ENCODE results near the gene PLVAP. TPM values are rescaled to one million over a fixed set of nuclear protein-coding genes. Genes with fewer than 3 reads are reported as not detected.
"Not testable (repeated sequence)": the region's sequence is repeated elsewhere in the genome, so short reads cannot be mapped to it uniquely, and the experiment has no call there.

Gene PLVAP
- total and polyA plus RNA-seq, 2 donors (not counting 3 experiments of a cell fraction or from before 2014, with no cell fraction given), result 5.7 to 16.9 TPM

- dilution Hi-C loops (cut with MboI; ENCODE audit: extremely low pct_ligation_motif_present, low sequenced_read_pairs) (no loop called here), intact Hi-C loops (cut with micrococcal nuclease) (no loop called here)
- FAIRE-seq, result no peak
- no peak overlapping the region for H3K4me3 ChIP-seq (replicated peaks in 1 of 3; ENCODE audit: insufficient read depth in 1 of 3, low read depth in 1 of 3, low read length in 3 of 3)
- H3K27ac ChIP-seq (ENCODE audit: insufficient read depth, low read depth, low read length), result no peak overlapping the region
- H3K36me3 ChIP-seq (ENCODE audit: control insufficient read depth in 2 of 2, extremely low read depth in 1 of 2, insufficient read depth in 2 of 2, low read length in 2 of 2), result no peaks in the 10 kb centered on the region
- ChIA-PET CTCF (interaction anchor here (0.8 to 1.5 kb wide), 4 partner anchors 10 to 100 kb away, joined by 3 to 7 read pairs (median 4); partner anchors contain the start of gene PLVAP), POLR2A (no interaction called here)
- H4K20me1 ChIP-seq (replicated peaks; ENCODE audit: control insufficient read depth, extremely low read depth, insufficient read depth, low read length), result no peaks in the 10 kb centered on the region
- H3K4me1 ChIP-seq (ENCODE audit: control insufficient read depth, extremely low read depth, insufficient read depth, low read length), result peaks cover 2% of the 10 kb centered on the region
- no peak for TF ChIP-seq EZH2 (IDR thresholded peaks at IDR 0.05; ENCODE audit: borderline replicate concordance, low read depth, low read length, severe bottlenecking)
- no peak for TF ChIP-seq POLR2AphosphoS5 (IDR thresholded peaks at IDR 0.05; ENCODE audit: insufficient read depth, low read depth, low read length)
- TF ChIP-seq POLR2A (IDR thresholded peaks at IDR 0.05; ENCODE audit: low read depth, low read length), result no peak
- TF ChIP-seq GATA2 (IDR thresholded peaks at IDR 0.05; ENCODE audit: insufficient read depth, insufficient read length, low read depth, low read length), result no peak
- TF ChIP-seq, protein P1, sequence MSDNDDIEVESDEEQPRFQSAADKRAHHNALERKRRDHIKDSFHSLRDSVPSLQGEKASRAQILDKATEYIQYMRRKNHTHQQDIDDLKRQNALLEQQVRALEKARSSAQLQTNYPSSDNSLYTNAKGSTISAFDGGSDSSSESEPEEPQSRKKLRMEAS (IDR thresholded peaks at IDR 0.05; ENCODE audit: insufficient read depth, insufficient read length), result no peak
- TF ChIP-seq FOS (IDR thresholded peaks at IDR 0.05; ENCODE audit: borderline replicate concordance, insufficient read depth, low read length), result no peak
- TF ChIP-seq MYC (IDR thresholded peaks at IDR 0.05; ENCODE audit: low read depth, low read length), result no peak
- TF ChIP-seq JUN (IDR thresholded peaks at IDR 0.05; ENCODE audit: borderline replicate concordance, insufficient read depth, insufficient read length, low read depth), result no peak
- no peak for TF ChIP-seq CTCF (IDR thresholded peaks at IDR 0.05; ENCODE audit: extremely low read depth in 1 of 2, insufficient read depth in 1 of 2, low read depth in 1 of 2, low read length in 2 of 2)
- no peak for DNase-seq (ENCODE audit: low read depth, low spot score)
- H3K4me2 ChIP-seq (ENCODE audit: insufficient read depth, low read length), result no peak overlapping the region
- no peaks in the 10 kb centered on the region for H3K9me1 ChIP-seq (replicated peaks; ENCODE audit: control insufficient read depth, extremely low read depth, insufficient read depth, low read length)
- no peak overlapping the region for H3K9ac ChIP-seq (replicated peaks; ENCODE audit: extremely low read depth, insufficient read depth, low read length)
- H3K79me2 ChIP-seq (ENCODE audit: control insufficient read depth, insufficient read depth, low read length), result no peaks in the 10 kb centered on the region
- BruUV-seq (replicated peaks), result no TSS peak
- peaks cover 0 to 3% of the 10 kb centered on the region in 2 experiments for H3K27me3 ChIP-seq (ENCODE audit: control insufficient read depth in 2 of 2, insufficient read depth in 2 of 2, low read length in 2 of 2)
- H2AFZ ChIP-seq (ENCODE audit: low read depth, low read length), result no peak overlapping the region
- no peaks in the 10 kb centered on the region for H3K9me3 ChIP-seq (replicated peaks; ENCODE audit: control insufficient read depth, insufficient read depth, low read length)
Observed at GRCh38 chr19:17365361-17365760, 11.8 kb downstream of the PLVAP start.

DNA sequence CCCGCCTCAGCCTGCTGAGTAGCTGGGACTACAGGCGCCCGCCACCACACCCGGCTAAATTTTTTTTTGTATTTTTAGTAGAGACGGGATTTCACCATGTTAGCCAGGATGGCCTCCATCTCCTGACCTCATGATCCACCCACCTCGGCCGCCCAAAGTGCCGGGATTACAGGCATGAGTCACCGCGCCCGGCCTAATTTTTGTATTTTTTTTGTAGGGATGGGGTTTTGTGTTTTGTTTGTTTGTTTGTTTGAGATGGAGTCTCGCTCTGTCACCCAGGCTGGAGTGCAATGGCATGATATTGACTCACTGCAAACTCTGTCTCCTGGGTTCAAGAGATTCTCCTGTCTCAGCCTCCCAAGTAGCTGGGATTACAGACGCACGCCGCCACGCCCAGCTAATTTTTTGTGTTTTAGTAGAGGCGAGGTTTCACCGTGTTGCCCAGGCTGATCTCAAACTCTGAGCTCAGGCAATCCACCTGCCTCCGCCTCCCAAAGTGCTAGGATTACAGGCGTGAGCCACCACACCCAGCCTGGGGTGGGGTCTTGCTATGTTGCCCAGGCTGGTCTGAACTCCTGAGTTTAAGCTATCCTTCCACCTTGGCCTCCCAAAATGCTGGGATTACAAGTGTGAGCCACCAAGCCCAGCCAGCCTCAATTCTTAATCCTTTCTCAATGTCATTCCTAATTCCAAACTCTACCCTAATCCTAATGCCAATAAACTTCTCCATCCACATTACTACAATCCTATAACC, 13.1 kb downstream of the PLVAP start:
- intact Hi-C loops (cut with micrococcal nuclease); H4K20me1 ChIP-seq (replicated peaks; ENCODE audit: control insufficient read depth, extremely low read depth, insufficient read depth, low read length); BruUV-seq (replicated peaks); FAIRE-seq; H3K9me1 ChIP-seq (replicated peaks; ENCODE audit: control insufficient read depth, extremely low read depth, insufficient read depth, low read length); H3K36me3 ChIP-seq (ENCODE audit: control insufficient read depth in 2 of 2, extremely low read depth in 1 of 2, insufficient read depth in 2 of 2, low read length in 2 of 2); H3K9me3 ChIP-seq (replicated peaks; ENCODE audit: control insufficient read depth, insufficient read depth, low read length); H3K4me3 ChIP-seq (replicated peaks in 1 of 3; ENCODE audit: insufficient read depth in 1 of 3, low read depth in 1 of 3, low read length in 3 of 3); H2AFZ ChIP-seq (ENCODE audit: low read depth, low read length); dilution Hi-C loops (cut with MboI; ENCODE audit: extremely low pct_ligation_motif_present, low sequenced_read_pairs); DNase-seq (ENCODE audit: low read depth, low spot score); POLR2A ChIA-PET; H3K4me2 ChIP-seq (ENCODE audit: insufficient read depth, low read length); H3K9ac ChIP-seq (replicated peaks; ENCODE audit: extremely low read depth, insufficient read depth, low read length); H3K4me1 ChIP-seq (ENCODE audit: control insufficient read depth, extremely low read depth, insufficient read depth, low read length); H3K27me3 ChIP-seq (ENCODE audit: control insufficient read depth in 2 of 2, insufficient read depth in 2 of 2, low read length in 2 of 2); H3K27ac ChIP-seq (ENCODE audit: insufficient read depth, low read depth, low read length); H3K79me2 ChIP-seq (ENCODE audit: control insufficient read depth, insufficient read depth, low read length): not testable (repeated sequence)
- CTCF ChIA-PET, result interaction anchor here (0.6 kb wide), 1 partner anchor 59 kb away, joined by 3 read pairs; no protein-coding TSS in a partner anchor

Measured in endothelial cell of umbilical vein (primary cell).